GM12892 (cell line): ENCODE results near the gene CXCR2.

ENCODE experiments used
- POLR2A ChIP-seq: IDR thresholded peaks from 2 replicates; pipeline ENCODE4 v1.6.1; 2011; ENCODE audit warnings: low read depth, low read length, control low read depth
- POLR2AphosphoS5 ChIP-seq: IDR thresholded peaks from 2 replicates; pipeline ENCODE4 v1.6.1; 2011; ENCODE audit warnings: low read depth, low read length, control low read depth

GRCh38 chr2:218145124-218145523 lies 19.3 kb downstream of the CXCR2 start:
- TF ChIP-seq POLR2AphosphoS5, result no peak
- no peak for TF ChIP-seq POLR2A
